ENCODE results near the gene OR51Q1.

Gene OR51Q1, protein sequence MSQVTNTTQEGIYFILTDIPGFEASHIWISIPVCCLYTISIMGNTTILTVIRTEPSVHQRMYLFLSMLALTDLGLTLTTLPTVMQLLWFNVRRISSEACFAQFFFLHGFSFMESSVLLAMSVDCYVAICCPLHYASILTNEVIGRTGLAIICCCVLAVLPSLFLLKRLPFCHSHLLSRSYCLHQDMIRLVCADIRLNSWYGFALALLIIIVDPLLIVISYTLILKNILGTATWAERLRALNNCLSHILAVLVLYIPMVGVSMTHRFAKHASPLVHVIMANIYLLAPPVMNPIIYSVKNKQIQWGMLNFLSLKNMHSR

DNA sequence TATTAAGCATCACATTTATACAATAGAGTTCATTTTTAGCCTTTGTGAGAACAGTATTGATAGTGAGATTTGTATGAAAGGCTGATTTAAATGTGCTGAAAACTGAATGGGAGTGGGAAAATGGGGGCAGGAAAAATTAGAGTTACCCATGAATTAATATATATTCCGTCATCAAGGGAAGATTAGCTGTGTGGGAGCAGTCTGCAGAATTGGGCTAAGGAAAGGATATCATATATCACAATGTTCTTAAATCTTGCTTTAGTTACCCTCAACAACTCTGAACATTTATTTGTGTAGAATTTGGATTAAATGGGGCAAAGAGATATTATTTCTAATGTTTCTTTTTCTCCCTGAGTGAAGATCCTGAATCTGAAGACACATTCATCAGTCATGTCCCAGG, at the start of gene OR51Q1:
Gene OR51Q1, plus strand, starts transcription at position 301 of the 400 bp plus-strand sequence. Its CDS starts 90 bp downstream, at position 391.
- FAIRE-seq: no peak

DNA sequence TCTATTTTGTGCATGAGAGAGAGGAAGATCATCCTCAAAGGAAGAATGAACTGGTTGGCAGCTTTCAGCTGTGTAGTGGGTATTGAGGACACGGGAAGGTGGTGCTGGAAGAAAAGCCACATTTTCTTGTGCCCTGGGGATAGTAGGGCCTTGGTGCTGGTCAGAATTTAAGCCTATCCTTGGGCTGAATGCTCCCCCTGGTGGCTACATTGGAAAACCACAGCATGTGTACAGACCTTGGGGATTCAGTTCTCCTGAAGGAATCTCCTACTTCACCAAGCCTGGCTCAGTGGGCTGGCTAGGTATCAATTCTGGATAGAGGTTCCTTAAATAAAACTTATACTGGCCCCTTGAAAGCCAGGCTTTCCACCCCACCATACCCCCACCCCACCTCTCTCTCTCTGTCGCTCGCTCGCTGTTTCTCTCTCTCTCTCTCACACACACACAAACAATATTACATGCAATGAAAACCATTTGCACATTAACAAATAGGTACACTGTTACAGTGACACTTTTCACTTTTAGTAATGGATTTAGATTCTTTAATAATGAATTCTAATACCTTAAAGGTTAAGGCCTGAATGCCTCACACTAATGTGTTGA, 41.1 kb upstream of the OR51Q1 start:
- FAIRE-seq: no peak

DNA sequence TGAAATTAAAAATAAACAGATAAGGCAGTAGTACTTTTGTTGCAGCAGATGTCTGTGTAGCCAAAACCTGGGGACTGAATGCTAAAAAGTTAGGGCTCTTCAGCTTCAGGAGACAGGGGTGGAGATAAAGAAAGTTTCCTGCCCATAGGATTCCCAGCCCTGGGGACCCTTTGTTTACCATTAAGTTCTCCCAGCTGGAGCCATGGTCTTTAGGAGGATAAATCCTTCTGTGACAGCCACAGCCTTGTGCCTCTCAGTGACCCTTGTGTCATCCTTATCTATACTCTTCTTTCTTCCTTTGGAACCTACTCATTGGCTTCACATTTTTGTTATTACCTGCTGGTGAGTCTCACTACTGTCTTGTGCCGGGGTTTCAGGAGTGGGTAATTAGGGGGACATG, 38.3 kb upstream of the OR51Q1 start, which contains the start of gene OR51M1:
Gene OR51M1, plus strand, starts transcription at position 237 of the 400 bp plus-strand sequence. CDS start 5,587 bp downstream, outside the sequence.
- FAIRE-seq: no peak

DNA sequence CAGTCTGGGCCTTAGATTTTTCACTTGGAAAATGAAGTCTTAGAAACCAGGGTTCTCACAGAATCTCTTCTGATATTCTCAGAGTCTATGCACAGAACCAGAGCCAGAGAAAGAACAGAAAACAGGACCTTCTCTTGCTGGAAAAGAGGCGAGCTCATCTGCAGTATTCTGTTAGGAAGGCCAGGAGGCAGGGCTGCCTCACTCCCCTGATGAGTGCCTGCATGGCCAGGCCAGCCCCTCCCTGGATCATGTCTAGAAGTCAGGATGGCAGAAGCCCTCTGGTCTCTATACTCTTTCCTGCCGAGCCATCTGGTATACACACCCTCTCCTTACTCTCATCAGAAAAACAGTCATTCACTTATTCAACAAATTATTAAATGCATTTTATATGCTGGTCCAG, 37.6 kb upstream of the OR51Q1 start:
- no peak for FAIRE-seq

DNA sequence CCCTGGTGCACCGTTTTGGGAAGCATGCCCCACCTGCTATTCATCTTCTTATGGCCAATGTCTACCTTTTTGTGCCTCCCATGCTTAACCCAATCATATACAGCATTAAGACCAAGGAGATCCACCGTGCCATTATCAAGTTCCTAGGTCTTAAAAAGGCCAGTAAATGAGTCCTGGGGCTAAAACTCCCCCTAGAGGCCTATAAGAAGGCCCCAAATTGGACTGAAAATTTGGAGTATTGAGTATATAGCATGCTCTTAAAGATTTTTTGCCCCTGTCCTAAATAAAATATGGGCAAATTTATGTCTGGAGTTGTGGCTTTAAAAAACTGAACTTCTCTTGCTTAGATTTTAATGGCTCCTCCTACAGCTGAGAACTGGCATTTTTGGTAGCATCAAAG, 31.7 kb upstream of the OR51Q1 start:
- no peak for FAIRE-seq

DNA sequence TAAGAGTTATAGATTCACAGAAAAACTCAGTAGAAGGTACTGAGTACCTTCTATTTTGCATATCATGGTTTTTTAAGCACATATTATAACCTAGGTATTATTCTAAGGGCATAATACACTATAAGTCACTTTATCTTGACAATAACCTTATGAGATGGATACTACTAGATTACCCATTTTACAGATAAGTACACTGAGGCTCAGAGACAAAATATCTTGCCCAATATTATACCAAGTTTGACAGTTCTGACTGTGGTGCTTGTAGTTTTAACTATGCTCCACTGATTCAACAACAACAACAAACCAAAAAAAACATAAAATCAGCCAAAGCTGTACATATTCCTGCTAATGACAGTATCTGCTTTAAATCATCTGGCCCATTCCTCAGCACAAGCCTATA, 27.8 kb upstream of the OR51Q1 start:
- FAIRE-seq: no peak

DNA sequence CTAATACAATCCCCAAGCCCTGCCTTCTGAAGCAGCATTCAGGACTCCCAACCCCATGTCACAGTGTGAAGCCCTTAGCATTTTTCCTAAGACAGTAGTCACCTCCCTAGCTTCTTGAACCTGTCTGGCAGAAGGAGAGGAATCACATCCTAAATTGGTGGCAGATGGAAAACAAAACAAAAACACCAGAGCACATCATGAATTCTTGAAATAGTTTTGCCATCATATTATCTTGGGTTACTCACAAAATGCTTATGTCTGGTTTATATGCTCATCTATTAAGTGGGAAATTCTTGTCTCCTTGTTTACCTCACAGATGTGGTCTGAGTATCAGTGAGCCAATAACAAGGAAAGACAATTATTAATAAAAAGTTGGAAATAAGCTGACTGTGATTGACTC, 23.0 kb upstream of the OR51Q1 start:
- no peak for FAIRE-seq

DNA sequence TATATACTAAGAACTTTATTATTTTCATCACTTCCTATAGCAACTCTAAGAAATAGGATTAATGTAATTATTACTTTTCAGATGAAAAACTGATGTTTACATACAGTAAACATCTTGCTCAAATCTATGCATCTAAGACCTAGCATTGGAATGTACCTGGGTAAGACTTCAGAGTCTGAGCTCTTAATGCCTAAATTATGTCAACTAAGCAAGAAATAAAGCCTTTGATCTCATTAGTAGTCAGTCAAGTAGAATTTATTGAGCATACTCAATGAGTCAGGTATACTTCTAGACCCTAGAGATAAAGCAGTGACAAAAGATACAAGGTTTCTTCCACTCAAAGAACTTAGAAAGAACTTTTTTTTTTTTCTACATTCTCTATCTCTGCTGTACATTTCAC, 16.7 kb upstream of the OR51Q1 start:
- no peak for FAIRE-seq

DNA sequence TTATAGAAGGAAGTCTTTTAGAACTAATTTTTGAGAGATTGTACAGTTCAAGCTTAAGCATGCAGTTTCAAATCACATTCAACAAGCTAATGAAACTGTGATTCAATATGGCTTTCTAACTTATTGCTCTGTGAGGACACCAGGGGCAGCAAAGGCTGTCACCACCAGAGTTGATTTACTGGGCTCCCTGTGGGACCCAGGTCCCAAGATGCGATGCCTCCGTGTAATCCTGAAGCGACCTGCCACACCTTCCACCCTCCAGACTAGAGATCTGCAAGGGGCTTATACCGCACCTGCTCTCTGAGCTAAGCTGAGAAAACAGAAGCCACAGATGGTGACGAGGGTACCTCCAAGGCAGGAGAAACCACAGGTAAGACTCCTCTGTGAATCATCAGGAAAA, 918 bp upstream of the OR51Q1 start:
- FAIRE-seq: no peak

DNA sequence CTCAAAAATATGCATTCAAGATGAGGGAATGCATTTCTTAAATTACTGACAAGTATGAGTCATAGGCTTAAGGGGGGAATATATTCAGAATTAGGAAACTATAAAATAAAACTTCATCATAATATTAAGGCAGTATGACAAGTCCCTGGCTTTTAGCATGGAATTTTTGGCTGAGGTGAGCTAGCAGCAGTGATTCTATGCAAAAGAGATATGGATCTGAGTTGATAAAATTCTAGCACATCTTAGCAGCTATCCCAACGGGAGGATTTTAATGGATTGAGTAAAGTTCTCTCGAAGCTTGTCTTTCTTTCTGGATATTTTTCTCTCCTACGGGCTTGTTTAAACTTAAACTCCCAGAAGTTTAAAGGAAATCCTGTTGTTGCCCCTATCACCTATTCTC, 1.2 kb downstream of the OR51Q1 start:
- no peak for FAIRE-seq

DNA sequence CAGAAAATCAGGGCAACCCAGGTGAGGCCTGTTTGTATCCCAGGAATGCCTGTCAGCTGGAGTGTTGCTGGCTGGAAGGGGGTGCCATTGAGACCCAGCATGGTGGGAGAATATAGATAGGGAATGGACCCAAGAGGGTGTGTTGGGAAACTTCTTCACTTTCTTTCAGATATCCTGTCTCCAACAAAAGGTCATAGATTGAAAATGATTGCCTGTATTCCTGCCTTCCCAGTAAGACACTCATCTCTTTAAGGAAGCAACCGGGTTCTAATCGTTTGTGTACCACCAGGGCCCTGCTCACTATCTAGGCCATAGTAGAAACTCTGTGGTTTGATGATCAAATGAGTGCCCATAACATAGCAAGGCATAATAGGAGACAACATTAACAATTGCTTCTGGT, 19.5 kb downstream of the OR51Q1 start, which contains the start of gene OR51I1:
Gene OR51I1, minus strand, starts transcription at position 101 of the 400 bp plus-strand sequence. Its CDS starts 0 bp downstream, at position 101.
- no peak for FAIRE-seq

DNA sequence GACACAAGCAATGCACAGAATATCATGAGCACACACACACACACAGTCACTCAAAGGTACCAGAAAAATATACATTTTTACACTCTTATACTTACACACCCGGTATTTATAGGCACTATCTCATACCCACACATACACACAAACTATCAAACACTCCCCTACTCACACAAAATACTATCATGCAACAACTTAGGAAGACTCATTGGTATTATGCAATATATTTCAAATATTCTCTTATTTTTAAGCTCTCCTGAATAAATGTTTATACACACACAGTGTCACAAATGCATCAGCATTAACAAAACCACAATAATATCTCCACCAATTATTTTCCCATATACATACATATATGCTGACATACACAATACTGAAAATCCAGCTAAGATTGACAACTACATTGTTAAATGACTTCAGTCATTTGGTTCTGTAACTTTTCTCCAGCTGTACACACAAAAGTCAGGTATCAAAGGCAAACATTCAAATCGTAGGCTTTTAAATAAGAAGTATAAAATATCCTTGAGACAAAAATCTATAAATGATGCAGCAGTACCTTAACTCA, 22.0 kb downstream of the OR51Q1 start:
- no peak for FAIRE-seq

DNA sequence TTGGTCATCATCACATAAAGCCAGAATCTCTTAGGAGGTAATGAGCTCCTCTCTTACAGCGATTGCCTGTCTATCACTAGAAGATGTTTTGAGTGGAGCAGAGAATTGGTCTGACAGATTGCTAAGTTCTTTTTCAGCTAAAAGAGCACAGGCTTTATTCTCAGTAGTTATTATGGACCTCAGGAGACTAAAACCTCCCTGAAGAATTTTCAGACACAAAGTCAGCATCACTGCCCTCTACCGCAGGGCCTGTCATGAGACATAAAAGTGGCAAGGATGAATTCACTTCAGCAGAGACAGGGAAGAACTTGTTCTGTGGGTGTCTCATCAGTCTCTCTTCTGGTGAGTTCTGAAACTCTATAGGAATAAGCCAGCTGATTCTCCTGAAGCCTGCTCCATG, 27.1 kb downstream of the OR51Q1 start, which contains the start of gene OR51I2:
Gene OR51I2, plus strand, starts transcription at position 301 of the 400 bp plus-strand sequence. CDS start 4,166 bp downstream, outside the sequence.
- no peak for FAIRE-seq

DNA sequence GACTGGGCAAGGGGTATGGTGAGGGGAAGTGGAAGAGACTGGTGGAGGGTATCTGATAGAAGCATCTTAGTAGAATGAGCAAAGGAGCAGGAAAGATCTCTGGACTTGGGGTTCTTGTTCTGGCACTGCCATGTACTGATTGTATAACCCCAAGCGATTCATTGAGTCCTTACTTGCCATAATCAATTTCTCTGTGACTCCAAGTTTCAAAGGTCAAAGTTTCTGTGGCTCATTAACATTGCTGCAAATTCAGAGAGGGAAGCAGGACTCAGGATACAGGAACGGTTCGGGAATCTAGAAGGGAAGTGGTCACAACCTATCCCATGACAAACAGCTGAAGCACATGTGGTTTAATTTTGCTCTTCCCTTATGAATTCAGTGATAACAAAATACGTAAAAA, 27.5 kb downstream of the OR51Q1 start:
- FAIRE-seq: no peak

DNA sequence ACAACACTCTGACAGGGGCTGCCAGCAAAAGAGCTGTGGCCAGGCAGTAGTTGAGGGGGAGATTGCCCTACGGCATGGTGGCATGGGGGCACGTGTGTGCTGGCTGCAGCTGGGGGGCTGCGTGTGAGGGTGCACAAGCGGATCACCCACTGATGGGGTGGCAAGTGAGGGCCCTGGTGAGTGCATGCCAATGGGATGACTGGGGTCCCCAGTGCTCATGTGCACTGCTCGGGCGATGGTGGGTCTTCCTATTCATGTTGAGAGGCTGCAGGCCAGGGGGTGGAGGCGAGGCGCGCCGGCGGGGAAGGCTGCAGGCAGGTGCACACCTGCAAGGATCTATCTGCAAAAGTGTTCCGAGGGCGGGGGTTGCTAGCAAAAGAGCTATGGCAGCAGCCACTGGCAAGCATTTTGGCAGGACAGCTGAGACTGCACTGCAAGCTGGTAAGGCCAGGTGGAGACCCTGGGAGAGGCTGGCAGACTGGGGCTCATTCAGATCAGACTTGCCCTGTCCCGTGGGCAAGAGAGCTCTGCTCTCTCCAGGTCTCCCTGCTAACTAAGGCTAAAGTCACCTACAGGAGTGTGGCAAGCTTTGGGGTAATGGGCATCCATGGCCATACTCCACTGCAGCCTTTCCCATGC, 39.2 kb downstream of the OR51Q1 start:
- FAIRE-seq: no peak

DNA sequence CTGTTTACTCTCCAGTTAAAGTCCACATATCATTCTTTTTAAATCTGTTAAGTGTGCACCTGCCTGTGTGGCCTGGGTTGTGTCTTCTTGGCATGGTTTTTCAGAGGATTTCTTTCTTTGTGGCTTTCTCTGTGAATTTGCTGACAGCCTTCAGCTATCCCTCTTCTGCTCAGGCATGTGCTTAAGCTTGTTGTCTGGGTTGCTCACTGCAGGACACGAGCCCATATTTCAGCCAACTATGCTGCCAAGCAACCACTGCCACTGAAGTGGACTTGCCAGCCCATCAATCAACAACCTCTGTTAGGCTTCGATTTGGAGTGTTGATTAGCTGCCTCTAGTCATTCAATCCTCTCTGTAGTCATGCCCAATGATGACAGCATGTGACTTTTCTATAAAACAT, 45.6 kb downstream of the OR51Q1 start:
- FAIRE-seq: no peak

Data from endometrium (tissue), 2 donors.